ENCODE measurements around the gene CCDC171.

The CCDC171 gene

DNA sequence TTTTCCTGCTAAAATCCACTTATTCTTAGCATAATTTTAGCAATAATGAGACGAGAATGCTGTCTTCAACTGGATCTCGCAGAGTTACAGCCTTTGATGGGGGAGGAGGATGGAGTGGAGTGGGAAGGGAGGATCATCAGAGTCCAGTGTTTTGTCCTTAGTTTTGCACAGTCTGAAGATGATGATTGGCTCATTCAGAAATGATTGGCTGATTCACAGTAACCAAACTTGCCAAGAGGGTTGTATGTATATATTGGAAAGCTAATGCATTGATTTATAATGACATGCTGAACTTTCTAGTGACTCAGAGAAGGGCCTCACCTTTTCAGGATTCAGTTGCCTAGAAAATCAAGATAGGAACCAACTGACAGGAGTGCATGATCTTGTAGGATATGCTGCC lies 448.0 kb downstream of the CCDC171 start:
- Histone ChIP-seq H2BK5ac (ENCODE audit: low read depth, low read length, poor library complexity) (no peak overlapping the region), H3K18ac (ENCODE audit: low read length) (no peak overlapping the region), H3K14ac (ENCODE audit: low read length) (no peak overlapping the region), H3K4me3 (ENCODE audit: low read depth, low read length) (no peak overlapping the region), H4K8ac (ENCODE audit: low read depth, low read length) (no peak overlapping the region), H2BK12ac (ENCODE audit: low read length) (no peak overlapping the region), H2BK120ac (ENCODE audit: insufficient read depth, low read length, poor library complexity) (no peak overlapping the region), H3K9ac (ENCODE audit: low read length) (no peak overlapping the region), H3K4me1 (ENCODE audit: control insufficient read depth in 1 of 2, insufficient read depth in 2 of 2, low read length in 2 of 2) (peaks cover 0 to 5% of the 10 kb centered on the region in 2 experiments), H4K91ac (ENCODE audit: low read depth, low read length) (no peak overlapping the region), H3K27me3 (ENCODE audit: insufficient read depth, low read length) (no peaks in the 10 kb centered on the region), H3K9me3 (ENCODE audit: insufficient read depth, low read depth, low read length) (peaks cover 2% of the 10 kb centered on the region), H3K79me2 (ENCODE audit: control insufficient read depth, insufficient read depth, low read length, poor library complexity) (no peaks in the 10 kb centered on the region), H4K12ac (ENCODE audit: low read depth, low read length) (no peak overlapping the region), H3K36me3 (ENCODE audit: control insufficient read depth in 1 of 2, insufficient read depth in 2 of 2, low read length in 2 of 2) (no peaks in the 10 kb centered on the region), H3K79me1 (ENCODE audit: low read length) (no peaks in the 10 kb centered on the region), H2AFZ (ENCODE audit: insufficient read depth, low read length, poor library complexity) (no peak overlapping the region), H2AK5ac (ENCODE audit: low read length) (no peak overlapping the region), H3K4me2 (ENCODE audit: low read length) (no peak overlapping the region), H3K27ac (ENCODE audit: low read depth, low read length) (no peak overlapping the region), H3K23ac (ENCODE audit: low read length) (no peak overlapping the region), H3K4ac (ENCODE audit: low read depth, low read length) (no peak overlapping the region)
- no CpG with 5 or more reads among the region's 2 CpGs for WGBS (ENCODE audit: extremely low coverage, insufficient coverage, insufficient read length)
- no peak for DNase-seq

GRCh38 chr9:16001856-16002255 lies 449.0 kb downstream of the CCDC171 start:
- Histone ChIP-seq H3K9me3 (ENCODE audit: insufficient read depth, low read depth, low read length) (no peaks in the 10 kb centered on the region), H3K4me1 (ENCODE audit: control insufficient read depth in 1 of 2, insufficient read depth in 2 of 2, low read length in 2 of 2) (peaks cover 0 to 5% of the 10 kb centered on the region in 2 experiments), H3K4me2 (ENCODE audit: low read length) (no peak overlapping the region), H2AK5ac (ENCODE audit: low read length) (no peak overlapping the region), H4K12ac (ENCODE audit: low read depth, low read length) (no peak overlapping the region), H2BK12ac (ENCODE audit: low read length) (no peak overlapping the region), H3K4ac (ENCODE audit: low read depth, low read length) (no peak overlapping the region), H3K27ac (ENCODE audit: low read depth, low read length) (no peak overlapping the region), H2BK120ac (ENCODE audit: insufficient read depth, low read length, poor library complexity) (no peak overlapping the region), H4K91ac (ENCODE audit: low read depth, low read length) (no peak overlapping the region), H2BK5ac (ENCODE audit: low read depth, low read length, poor library complexity) (no peak overlapping the region), H3K4me3 (ENCODE audit: low read depth, low read length) (no peak overlapping the region), H3K79me1 (ENCODE audit: low read length) (no peaks in the 10 kb centered on the region), H3K23ac (ENCODE audit: low read length) (no peak overlapping the region), H3K9ac (ENCODE audit: low read length) (no peak overlapping the region), H3K36me3 (ENCODE audit: control insufficient read depth in 1 of 2, insufficient read depth in 2 of 2, low read length in 2 of 2) (no peaks in the 10 kb centered on the region), H3K14ac (ENCODE audit: low read length) (no peak overlapping the region), H2AFZ (ENCODE audit: insufficient read depth, low read length, poor library complexity) (no peak overlapping the region), H3K18ac (ENCODE audit: low read length) (no peak overlapping the region), H3K79me2 (ENCODE audit: control insufficient read depth, insufficient read depth, low read length, poor library complexity) (no peaks in the 10 kb centered on the region), H3K27me3 (ENCODE audit: insufficient read depth, low read length) (no peaks in the 10 kb centered on the region), H4K8ac (ENCODE audit: low read depth, low read length) (no peak overlapping the region)
- DNase-seq, result no peak
- no CpG with 5 or more reads among the region's 2 CpGs for WGBS (ENCODE audit: extremely low coverage, insufficient coverage, insufficient read length)

DNA sequence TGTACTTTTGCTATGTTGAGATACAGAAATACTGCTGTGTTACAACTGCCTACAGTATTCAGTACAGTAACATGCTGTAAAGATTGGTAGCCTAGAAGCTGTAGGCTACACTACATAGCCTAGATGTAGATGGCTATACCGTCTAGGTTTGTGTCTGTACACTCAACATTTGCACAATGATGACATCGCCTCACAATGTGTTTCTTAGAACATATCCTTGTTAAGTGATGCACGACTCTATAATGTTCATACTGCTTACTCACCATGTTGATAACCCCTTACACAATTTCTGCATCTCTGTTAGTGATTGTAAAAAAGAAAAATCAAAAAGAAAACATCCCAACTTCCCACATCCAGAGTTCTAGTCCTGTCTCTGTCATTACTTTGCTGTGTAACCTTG lies 450.0 kb downstream of the CCDC171 start:
- H3K79me1 ChIP-seq (ENCODE audit: low read length), result no peaks in the 10 kb centered on the region
- H2BK120ac ChIP-seq (ENCODE audit: insufficient read depth, low read length, poor library complexity), result no peak overlapping the region
- H3K27me3 ChIP-seq (ENCODE audit: insufficient read depth, low read length), result no peaks in the 10 kb centered on the region
- no peak overlapping the region for H3K14ac ChIP-seq (ENCODE audit: low read length)
- no peak overlapping the region for H2BK5ac ChIP-seq (ENCODE audit: low read depth, low read length, poor library complexity)
- no peak overlapping the region for H3K9ac ChIP-seq (ENCODE audit: low read length)
- H4K8ac ChIP-seq (ENCODE audit: low read depth, low read length), result no peak overlapping the region
- H3K4me3 ChIP-seq (ENCODE audit: low read depth, low read length), result no peak overlapping the region
- H3K18ac ChIP-seq (ENCODE audit: low read length), result no peak overlapping the region
- no peaks in the 10 kb centered on the region for H3K9me3 ChIP-seq (ENCODE audit: insufficient read depth, low read depth, low read length)
- H2BK12ac ChIP-seq (ENCODE audit: low read length), result no peak overlapping the region
- no peak overlapping the region for H4K12ac ChIP-seq (ENCODE audit: low read depth, low read length)
- H3K4ac ChIP-seq (ENCODE audit: low read depth, low read length), result no peak overlapping the region
- H3K27ac ChIP-seq (ENCODE audit: low read depth, low read length), result no peak overlapping the region
- H3K4me1 ChIP-seq (ENCODE audit: control insufficient read depth in 1 of 2, insufficient read depth in 2 of 2, low read length in 2 of 2), result peaks cover 0 to 5% of the 10 kb centered on the region in 2 experiments
- no peak overlapping the region for H3K23ac ChIP-seq (ENCODE audit: low read length)
- DNase-seq, result no peak
- no CpG with 5 or more reads among the region's 3 CpGs for WGBS (ENCODE audit: extremely low coverage, insufficient coverage, insufficient read length)
- H3K4me2 ChIP-seq (ENCODE audit: low read length), result no peak overlapping the region
- no peaks in the 10 kb centered on the region for H3K79me2 ChIP-seq (ENCODE audit: control insufficient read depth, insufficient read depth, low read length, poor library complexity)
- H4K91ac ChIP-seq (ENCODE audit: low read depth, low read length), result no peak overlapping the region
- H2AFZ ChIP-seq (ENCODE audit: insufficient read depth, low read length, poor library complexity), result no peak overlapping the region
- no peaks in the 10 kb centered on the region for H3K36me3 ChIP-seq (ENCODE audit: control insufficient read depth in 1 of 2, insufficient read depth in 2 of 2, low read length in 2 of 2)
- no peak overlapping the region for H2AK5ac ChIP-seq (ENCODE audit: low read length)

DNA sequence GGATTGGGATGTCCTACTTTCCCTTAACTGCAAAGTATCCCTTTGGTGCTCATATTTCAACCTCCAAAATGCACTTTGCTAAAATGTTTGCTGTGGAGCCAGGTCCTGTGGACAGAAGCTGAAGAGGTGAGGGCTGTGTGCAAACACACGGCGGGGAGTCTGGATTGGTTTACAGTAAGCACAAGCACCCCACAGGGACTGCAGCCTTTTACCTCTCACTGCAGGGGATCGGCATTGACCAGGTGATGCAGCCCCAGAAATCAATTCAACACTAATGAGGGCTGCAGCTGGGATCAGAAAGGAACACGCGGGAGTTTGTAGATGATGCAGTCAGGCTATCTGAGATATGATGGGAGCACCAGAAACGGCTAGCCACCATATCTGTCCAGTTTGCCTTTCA lies 450.9 kb downstream of the CCDC171 start:
- H3K18ac ChIP-seq (ENCODE audit: low read length), result no peak overlapping the region
- no CpG with 5 or more reads among the region's 6 CpGs for WGBS (ENCODE audit: extremely low coverage, insufficient coverage, insufficient read length)

More for the DNA sequence above, 450.9 kb downstream of the CCDC171 start:
- H2AK5ac ChIP-seq (ENCODE audit: low read length), result no peak overlapping the region
- no peak overlapping the region for H2AFZ ChIP-seq (ENCODE audit: insufficient read depth, low read length, poor library complexity)
- no peak overlapping the region for H4K12ac ChIP-seq (ENCODE audit: low read depth, low read length)
- H3K23ac ChIP-seq (ENCODE audit: low read length), result no peak overlapping the region
- DNase-seq, result no peak
- no peak overlapping the region for H3K4me3 ChIP-seq (ENCODE audit: low read depth, low read length)
- H3K36me3 ChIP-seq (ENCODE audit: control insufficient read depth in 1 of 2, insufficient read depth in 2 of 2, low read length in 2 of 2), result no peaks in the 10 kb centered on the region
- H2BK120ac ChIP-seq (ENCODE audit: insufficient read depth, low read length, poor library complexity), result no peak overlapping the region
- H2BK12ac ChIP-seq (ENCODE audit: low read length), result no peak overlapping the region
- H3K4me2 ChIP-seq (ENCODE audit: low read length), result no peak overlapping the region
- no peaks in the 10 kb centered on the region for H3K79me2 ChIP-seq (ENCODE audit: control insufficient read depth, insufficient read depth, low read length, poor library complexity)
- no peak overlapping the region for H3K4ac ChIP-seq (ENCODE audit: low read depth, low read length)
- H3K9me3 ChIP-seq (ENCODE audit: insufficient read depth, low read depth, low read length), result no peaks in the 10 kb centered on the region
- no peak overlapping the region for H4K8ac ChIP-seq (ENCODE audit: low read depth, low read length)
- no peak overlapping the region for H2BK5ac ChIP-seq (ENCODE audit: low read depth, low read length, poor library complexity)
- peaks cover 0 to 5% of the 10 kb centered on the region in 2 experiments for H3K4me1 ChIP-seq (ENCODE audit: control insufficient read depth in 1 of 2, insufficient read depth in 2 of 2, low read length in 2 of 2)
- H3K14ac ChIP-seq (ENCODE audit: low read length), result no peak overlapping the region
- no peak overlapping the region for H4K91ac ChIP-seq (ENCODE audit: low read depth, low read length)
- H3K79me1 ChIP-seq (ENCODE audit: low read length), result no peaks in the 10 kb centered on the region
- H3K27me3 ChIP-seq (ENCODE audit: insufficient read depth, low read length), result no peaks in the 10 kb centered on the region
- no peak overlapping the region for H3K9ac ChIP-seq (ENCODE audit: low read length)
- H3K27ac ChIP-seq (ENCODE audit: low read depth, low read length), result no peak overlapping the region
